Measurements from ENCODE around the gene ZNF263. TPM values are rescaled to one million over a fixed set of nuclear protein-coding genes. Genes with fewer than 3 reads are reported as not detected.

Gene ZNF263
- total RNA-seq, 1 donor from 2014 or later, result 34.7 TPM

DNA sequence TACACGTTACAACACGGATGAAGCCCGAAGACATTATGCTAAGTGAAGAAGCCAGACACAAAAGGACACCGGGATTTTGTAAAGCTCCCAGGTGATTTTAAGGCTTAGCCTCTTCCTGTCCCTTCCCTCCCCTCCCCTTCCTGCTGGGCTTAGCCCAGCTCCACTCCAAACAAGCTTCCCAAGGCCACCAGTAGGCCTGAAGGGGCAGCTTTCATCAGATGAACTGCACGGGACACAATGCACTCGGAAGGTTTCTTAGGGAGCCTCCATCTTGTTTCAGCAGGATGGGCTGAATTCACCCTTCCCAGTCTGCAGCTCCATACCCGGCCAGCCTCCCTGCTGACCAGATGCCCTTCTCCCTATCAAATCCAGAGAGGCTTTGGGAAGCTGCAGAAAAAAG, 37.3 kb upstream of the ZNF263 start:
- Mint-ChIP-seq H3K36me3 (ENCODE audit: low read depth, unreplicated experiment) (no peaks in the 10 kb centered on the region), H3K4me3 (ENCODE audit: unreplicated experiment) (no peak overlapping the region), H3K27ac (ENCODE audit: unreplicated experiment) (no peak overlapping the region), H3K9me3 (ENCODE audit: unreplicated experiment) (peaks cover 5% of the 10 kb centered on the region), H3K27me3 (ENCODE audit: low read depth, unreplicated experiment) (peaks cover 36% of the 10 kb centered on the region), H3K4me1 (ENCODE audit: low read depth, unreplicated experiment) (no peaks in the 10 kb centered on the region)
- Histone ChIP-seq H3K4me1 (ENCODE audit: insufficient read depth, low read length) (no peaks in the 10 kb centered on the region), H3K9ac (ENCODE audit: low read length) (no peak overlapping the region), H3K4me3 (ENCODE audit: insufficient read depth, low read depth, low read length) (no peak overlapping the region), H3K9me3 (ENCODE audit: insufficient read depth, low read depth, low read length) (no peaks in the 10 kb centered on the region), H3K27me3 (ENCODE audit: insufficient read depth, low read length) (peaks cover 2% of the 10 kb centered on the region), H3K27ac (ENCODE audit: low read depth, low read length) (no peak overlapping the region), H2AFZ (ENCODE audit: low read depth, low read length) (no peak overlapping the region), H3K36me3 (ENCODE audit: insufficient read depth, low read length) (no peaks in the 10 kb centered on the region), H3K79me2 (ENCODE audit: insufficient read depth, low read length) (no peaks in the 10 kb centered on the region), H3K4me2 (ENCODE audit: low read length) (no peak overlapping the region), H4K20me1 (ENCODE audit: insufficient read depth, low read length) (no peaks in the 10 kb centered on the region)
- TF ChIP-seq, protein P1, sequence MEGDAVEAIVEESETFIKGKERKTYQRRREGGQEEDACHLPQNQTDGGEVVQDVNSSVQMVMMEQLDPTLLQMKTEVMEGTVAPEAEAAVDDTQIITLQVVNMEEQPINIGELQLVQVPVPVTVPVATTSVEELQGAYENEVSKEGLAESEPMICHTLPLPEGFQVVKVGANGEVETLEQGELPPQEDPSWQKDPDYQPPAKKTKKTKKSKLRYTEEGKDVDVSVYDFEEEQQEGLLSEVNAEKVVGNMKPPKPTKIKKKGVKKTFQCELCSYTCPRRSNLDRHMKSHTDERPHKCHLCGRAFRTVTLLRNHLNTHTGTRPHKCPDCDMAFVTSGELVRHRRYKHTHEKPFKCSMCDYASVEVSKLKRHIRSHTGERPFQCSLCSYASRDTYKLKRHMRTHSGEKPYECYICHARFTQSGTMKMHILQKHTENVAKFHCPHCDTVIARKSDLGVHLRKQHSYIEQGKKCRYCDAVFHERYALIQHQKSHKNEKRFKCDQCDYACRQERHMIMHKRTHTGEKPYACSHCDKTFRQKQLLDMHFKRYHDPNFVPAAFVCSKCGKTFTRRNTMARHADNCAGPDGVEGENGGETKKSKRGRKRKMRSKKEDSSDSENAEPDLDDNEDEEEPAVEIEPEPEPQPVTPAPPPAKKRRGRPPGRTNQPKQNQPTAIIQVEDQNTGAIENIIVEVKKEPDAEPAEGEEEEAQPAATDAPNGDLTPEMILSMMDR (IDR thresholded peaks at IDR 0.05; ENCODE audit: insufficient read depth, low read depth, low read length), result no peak
- TF ChIP-seq EZH2 (IDR thresholded peaks at IDR 0.05; ENCODE audit: insufficient read depth, low read length), result no peak
- no peak for FAIRE-seq
- DNase-seq (ENCODE audit: low read depth), result no peak

DNA sequence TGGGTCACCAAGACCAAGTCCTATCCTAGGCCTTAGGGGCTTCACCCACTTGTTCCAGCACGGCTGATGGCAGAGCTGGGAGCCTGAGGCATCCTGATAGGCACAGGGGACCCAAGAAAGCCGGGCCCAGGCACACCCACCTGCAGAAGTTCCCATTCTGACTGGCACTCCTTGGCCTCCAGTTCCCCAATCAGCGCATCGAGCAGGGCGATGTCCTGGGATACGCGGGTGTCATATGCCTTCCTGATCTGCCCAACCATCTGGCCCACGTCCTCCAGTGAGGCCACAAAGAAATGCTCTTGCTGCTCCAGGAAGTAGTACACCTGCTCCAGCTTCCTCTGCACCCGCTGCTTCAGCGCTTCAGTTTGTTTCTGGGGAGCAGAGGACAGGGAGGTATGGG, 36.4 kb upstream of the ZNF263 start:
- TF ChIP-seq EZH2 (IDR thresholded peaks at IDR 0.05; ENCODE audit: insufficient read depth, low read length), result no peak
- TF ChIP-seq, protein P1 (IDR thresholded peaks at IDR 0.05; ENCODE audit: insufficient read depth, low read depth, low read length), result no peak

DNA sequence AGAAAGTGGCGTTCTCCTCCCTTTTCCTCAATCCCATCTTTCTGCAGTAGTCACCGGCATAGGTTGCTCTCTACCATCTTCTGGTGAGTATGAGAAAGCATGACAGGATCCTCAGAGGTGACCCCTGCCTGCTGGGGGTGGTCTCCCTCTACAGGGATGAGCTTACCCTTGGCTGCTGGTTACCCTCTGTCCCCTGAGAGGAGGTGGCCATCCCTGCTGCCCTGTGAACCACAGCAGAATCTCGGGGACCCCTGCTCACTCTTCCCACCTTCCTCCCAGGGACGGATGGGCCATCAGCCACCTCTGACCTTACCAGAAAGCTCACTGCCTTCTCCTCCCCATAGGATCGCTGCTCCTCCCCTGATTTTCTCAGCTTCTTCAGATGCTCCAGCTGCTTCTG, 34.7 kb upstream of the ZNF263 start:
- H3K4me1 Mint-ChIP-seq (ENCODE audit: low read depth, unreplicated experiment), result no peaks in the 10 kb centered on the region
- Histone ChIP-seq H4K20me1 (ENCODE audit: insufficient read depth, low read length) (no peaks in the 10 kb centered on the region), H3K36me3 (ENCODE audit: insufficient read depth, low read length) (no peaks in the 10 kb centered on the region), H3K79me2 (ENCODE audit: insufficient read depth, low read length) (no peaks in the 10 kb centered on the region), H3K9me3 (ENCODE audit: insufficient read depth, low read depth, low read length) (no peaks in the 10 kb centered on the region), H3K9ac (ENCODE audit: low read length) (no peak overlapping the region), H3K4me3 (ENCODE audit: insufficient read depth, low read depth, low read length) (no peak overlapping the region), H3K4me1 (ENCODE audit: insufficient read depth, low read length) (no peaks in the 10 kb centered on the region), H2AFZ (ENCODE audit: low read depth, low read length) (no peak overlapping the region), H3K27ac (ENCODE audit: low read depth, low read length) (no peak overlapping the region), H3K27me3 (ENCODE audit: insufficient read depth, low read length) (no peaks in the 10 kb centered on the region), H3K4me2 (ENCODE audit: low read length) (no peak overlapping the region)
- H3K27ac Mint-ChIP-seq (ENCODE audit: unreplicated experiment), result no peak overlapping the region
- H3K36me3 Mint-ChIP-seq (ENCODE audit: low read depth, unreplicated experiment), result no peaks in the 10 kb centered on the region
- H3K27me3 Mint-ChIP-seq (ENCODE audit: low read depth, unreplicated experiment), result peaks cover 22% of the 10 kb centered on the region
- FAIRE-seq, result no peak
- TF ChIP-seq, protein P1 (IDR thresholded peaks at IDR 0.05; ENCODE audit: insufficient read depth, low read depth, low read length), result no peak
- no peak for TF ChIP-seq EZH2 (IDR thresholded peaks at IDR 0.05; ENCODE audit: insufficient read depth, low read length)
- H3K9me3 Mint-ChIP-seq (ENCODE audit: unreplicated experiment), result peaks cover 5% of the 10 kb centered on the region
- no peak for DNase-seq (ENCODE audit: low read depth)
- no peak overlapping the region for H3K4me3 Mint-ChIP-seq (ENCODE audit: unreplicated experiment)

More for the DNA sequence above, 36.4 kb upstream of the ZNF263 start:
- H3K9me3 ChIP-seq (ENCODE audit: insufficient read depth, low read depth, low read length), result no peaks in the 10 kb centered on the region
- no peak overlapping the region for H3K4me3 ChIP-seq (ENCODE audit: insufficient read depth, low read depth, low read length)
- Mint-ChIP-seq H3K36me3 (ENCODE audit: low read depth, unreplicated experiment) (no peaks in the 10 kb centered on the region), H3K4me1 (ENCODE audit: low read depth, unreplicated experiment) (no peaks in the 10 kb centered on the region), H3K4me3 (ENCODE audit: unreplicated experiment) (no peak overlapping the region), H3K9me3 (ENCODE audit: unreplicated experiment) (peaks cover 5% of the 10 kb centered on the region), H3K27ac (ENCODE audit: unreplicated experiment) (no peak overlapping the region), H3K27me3 (ENCODE audit: low read depth, unreplicated experiment) (peaks cover 31% of the 10 kb centered on the region)
- H3K9ac ChIP-seq (ENCODE audit: low read length), result no peak overlapping the region
- H3K27ac ChIP-seq (ENCODE audit: low read depth, low read length), result no peak overlapping the region
- peaks cover 2% of the 10 kb centered on the region for H3K27me3 ChIP-seq (ENCODE audit: insufficient read depth, low read length)
- no peak overlapping the region for H2AFZ ChIP-seq (ENCODE audit: low read depth, low read length)
- H3K36me3 ChIP-seq (ENCODE audit: insufficient read depth, low read length), result no peaks in the 10 kb centered on the region
- H4K20me1 ChIP-seq (ENCODE audit: insufficient read depth, low read length), result no peaks in the 10 kb centered on the region
- no peak overlapping the region for H3K4me2 ChIP-seq (ENCODE audit: low read length)
- H3K4me1 ChIP-seq (ENCODE audit: insufficient read depth, low read length), result no peaks in the 10 kb centered on the region
- FAIRE-seq (no peak), DNase-seq (ENCODE audit: low read depth) (no peak)
- H3K79me2 ChIP-seq (ENCODE audit: insufficient read depth, low read length), result no peaks in the 10 kb centered on the region

Data from astrocyte (in vitro differentiated cells and primary cell).